Esophagus muscularis mucosa (tissue), 4 donors: ENCODE data around the gene INPP4B. TPM values are rescaled to one million over a fixed set of nuclear protein-coding genes. Genes with fewer than 3 reads are reported as not detected.

Source experiments
- DNase-seq: peaks from one replicate; pipeline ENCODE4 v3.0.0-alpha.2; 2017; ENCODE audit errors: extremely low spot score
- H3K27ac ChIP-seq, 4 donors: fragments of 200-600 bp; sonication (generic); replicated peaks in 1 of 4; 1 replicate in 3 of 4; 2 replicates in 1 of 4; pipeline ENCODE4 v1.5.1; 2016 to 2019; ENCODE audit warnings: mild to moderate bottlenecking in 1 of 4
- H3K27me3 ChIP-seq, 4 donors: fragments of 200-600 bp; sonication (generic); one replicate each; pipeline versions ENCODE4 v1.5.1 to v1.6.0; 2016 to 2019
- H3K36me3 ChIP-seq, 4 donors: fragments of 200-600 bp; sonication (generic); one replicate each; pipeline ENCODE4 v1.5.1; 2016 to 2019
- H3K4me1 ChIP-seq, 4 donors: fragments of 200-600 bp; sonication (generic); one replicate each; pipeline ENCODE4 v1.5.1; 2016 to 2019
- H3K4me3 ChIP-seq, 4 donors: fragments of 200-600 bp; sonication (generic); 1 replicate in 2 of 4; 2 replicates in 2 of 4; pipeline ENCODE4 v1.5.1; 2016 to 2019; ENCODE audit warnings: mild to moderate bottlenecking in 4 of 4, moderate library complexity in 1 of 4
- H3K9me3 ChIP-seq, 4 donors: fragments of 200-600 bp; sonication (generic); 1 replicate in 3 of 4; 2 replicates in 1 of 4; pipeline ENCODE4 v1.5.1; 2016 to 2019
- EP300 ChIP-seq: sonication (generic); formaldehyde crosslinking; IDR thresholded peaks from one replicate; pipeline ENCODE4 v1.6.1; 2017; ENCODE audit warnings: antibody characterized with exemption
- POLR2A ChIP-seq: fragments of 450-650 bp; IDR thresholded peaks from one replicate; pipeline ENCODE4 v1.6.1; 2017; ENCODE audit warnings: antibody characterized with exemption, moderate library complexity, mild to moderate bottlenecking, low read depth
- POLR2AphosphoS5 ChIP-seq, 2 donors: sonication (generic); formaldehyde crosslinking; IDR thresholded peaks; one replicate each; pipeline ENCODE4 v1.6.1; 2017; ENCODE audit warnings: antibody characterized with exemption in 2 of 2
- WGBS: methylation state at CpG from one replicate; pipeline ENCODE4 v1.1.5; 2018; 5-methylcytosine and 5-hydroxymethylcytosine counted together
- intact Hi-C: fragments of 100-400 bp; cut with DNase I; formaldehyde crosslinking; loops from one replicate; pipeline ENCODE4 v1.15.1; 2023
- total RNA-seq, 4 donors: library from RNA; depleted of rRNA; stranded (reverse); fragments of >200 nt; gene quantifications; one replicate each; pipeline versions ENCODE4 v1.1.0 to v1.2.1, GENCODE V29; 2016
- TF ChIP-seq, protein P1 (sequence below), 3 experiments: fragments of 200-600 bp in 2 of 3; fragments of 450-650 bp in 1 of 3; sonication (generic) in 2 of 3; IDR thresholded peaks; one replicate each; pipeline ENCODE4 v1.5.1; 2017 to 2019; ENCODE audit warnings: antibody characterized with exemption in 3 of 3, mild to moderate bottlenecking in 2 of 3, moderate library complexity in 1 of 3

Gene INPP4B
- total RNA-seq, 4 donors from 2014 or later: 12.7 to 23.4 (median 15.9) TPM

DNA sequence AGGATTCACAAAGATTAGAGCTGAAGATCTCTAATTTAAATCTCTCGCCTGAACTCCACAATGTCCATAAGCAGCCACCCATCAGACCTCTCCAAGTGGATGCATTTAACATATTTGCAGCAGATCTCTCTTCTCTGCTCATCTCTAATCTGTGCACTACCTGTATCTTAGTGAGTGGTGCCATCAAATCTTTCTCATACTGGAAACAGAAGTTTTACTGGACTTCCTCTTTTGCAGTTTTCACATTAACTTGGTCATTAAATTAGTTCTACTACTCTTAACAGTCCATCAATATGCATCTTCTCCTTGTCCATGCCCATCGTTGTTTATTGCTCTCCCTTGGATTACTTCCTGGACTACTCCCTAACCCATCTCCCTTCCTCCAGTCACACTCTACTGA, 721.2 kb downstream of the INPP4B start:
- no peak overlapping the region for H3K27ac ChIP-seq
- H3K4me1 ChIP-seq: peaks cover 11 to 28% (median 18%) of the 10 kb centered on the region in 4 donors
- WGBS: 77% methylated on average over 2 of the region's 2 CpGs
- H3K4me3 ChIP-seq: no peak overlapping the region
- H3K9me3 ChIP-seq: no peaks in the 10 kb centered on the region
- intact Hi-C loops: loop anchor here (5.0 to 10.0 kb wide), 3 partner anchors 590 to 960 kb away; partner anchors contain the start of gene INPP4B
- H3K27me3 ChIP-seq: no peaks in the 10 kb centered on the region
- H3K36me3 ChIP-seq: no peaks in the 10 kb centered on the region
- DNase-seq: no peak
- TF ChIP-seq POLR2A: no peak
- TF ChIP-seq POLR2AphosphoS5 (IDR thresholded peaks at IDR 0.05): no peak
- TF ChIP-seq, protein P1, sequence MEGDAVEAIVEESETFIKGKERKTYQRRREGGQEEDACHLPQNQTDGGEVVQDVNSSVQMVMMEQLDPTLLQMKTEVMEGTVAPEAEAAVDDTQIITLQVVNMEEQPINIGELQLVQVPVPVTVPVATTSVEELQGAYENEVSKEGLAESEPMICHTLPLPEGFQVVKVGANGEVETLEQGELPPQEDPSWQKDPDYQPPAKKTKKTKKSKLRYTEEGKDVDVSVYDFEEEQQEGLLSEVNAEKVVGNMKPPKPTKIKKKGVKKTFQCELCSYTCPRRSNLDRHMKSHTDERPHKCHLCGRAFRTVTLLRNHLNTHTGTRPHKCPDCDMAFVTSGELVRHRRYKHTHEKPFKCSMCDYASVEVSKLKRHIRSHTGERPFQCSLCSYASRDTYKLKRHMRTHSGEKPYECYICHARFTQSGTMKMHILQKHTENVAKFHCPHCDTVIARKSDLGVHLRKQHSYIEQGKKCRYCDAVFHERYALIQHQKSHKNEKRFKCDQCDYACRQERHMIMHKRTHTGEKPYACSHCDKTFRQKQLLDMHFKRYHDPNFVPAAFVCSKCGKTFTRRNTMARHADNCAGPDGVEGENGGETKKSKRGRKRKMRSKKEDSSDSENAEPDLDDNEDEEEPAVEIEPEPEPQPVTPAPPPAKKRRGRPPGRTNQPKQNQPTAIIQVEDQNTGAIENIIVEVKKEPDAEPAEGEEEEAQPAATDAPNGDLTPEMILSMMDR (IDR thresholded peaks at IDR 0.05): no peak
- no peak for TF ChIP-seq EP300

DNA sequence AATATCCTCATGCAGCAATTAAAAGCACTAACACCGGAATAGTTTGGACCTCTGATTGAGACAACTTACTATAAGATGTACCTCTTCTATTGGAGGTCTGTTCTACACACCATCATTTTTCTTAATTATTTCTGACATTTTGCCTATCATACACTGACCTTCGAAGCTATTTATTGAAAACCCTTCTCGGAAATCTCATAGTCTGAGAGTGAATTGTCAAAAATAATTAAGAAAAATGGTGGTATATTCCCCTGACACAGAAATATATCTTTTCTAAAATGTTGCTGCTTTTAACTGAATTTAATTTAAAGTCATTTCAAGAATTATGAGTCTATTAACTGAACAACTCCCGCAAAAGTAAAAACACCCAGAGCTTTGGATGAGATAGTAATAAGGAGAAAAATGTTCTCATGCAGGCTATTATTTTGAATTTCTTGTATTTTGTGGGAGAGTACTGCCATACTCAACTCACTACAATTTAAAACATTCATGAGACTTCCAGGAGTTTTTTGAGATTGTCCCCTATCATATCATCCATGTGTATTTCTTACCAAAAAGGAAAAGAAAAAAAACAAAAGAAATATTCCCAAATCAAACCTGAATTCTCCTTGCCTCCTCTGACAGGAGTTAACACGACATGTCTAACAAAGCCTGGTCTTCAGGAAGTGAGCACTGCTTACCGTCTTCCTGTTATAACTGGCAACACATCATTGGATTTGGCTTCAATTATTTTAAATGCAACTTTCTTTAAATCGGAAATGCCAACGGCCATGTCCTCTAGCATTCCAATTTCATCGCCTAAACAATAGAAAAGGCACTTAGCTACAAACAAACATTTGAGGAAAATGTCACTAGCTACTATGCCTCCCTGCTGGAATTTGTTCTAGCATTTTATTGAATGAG, 724.4 kb downstream of the INPP4B start:
- DNase-seq: no peak
- no peaks in the 10 kb centered on the region for H3K27me3 ChIP-seq
- TF ChIP-seq EP300 (no peak), POLR2A (no peak), POLR2AphosphoS5 (IDR thresholded peaks at IDR 0.05) (no peak)
- TF ChIP-seq, protein P1 (IDR thresholded peaks at IDR 0.05): no peak
- H3K4me3 ChIP-seq: no peak overlapping the region
- H3K4me1 ChIP-seq: no peaks in the 10 kb centered on the region
- no peaks in the 10 kb centered on the region for H3K9me3 ChIP-seq
- intact Hi-C loops: loop anchor here (10.0 kb wide), 2 partner anchors 593 to 963 kb away; no protein-coding TSS in a partner anchor
- peak overlapping the region in 1 of 4 donors; percentile 14 for H3K27ac ChIP-seq
- 73% methylated on average over 9 of the region's 9 CpGs for WGBS
- H3K36me3 ChIP-seq: peaks cover 0 to 3% (median 0%) of the 10 kb centered on the region in 4 donors

DNA sequence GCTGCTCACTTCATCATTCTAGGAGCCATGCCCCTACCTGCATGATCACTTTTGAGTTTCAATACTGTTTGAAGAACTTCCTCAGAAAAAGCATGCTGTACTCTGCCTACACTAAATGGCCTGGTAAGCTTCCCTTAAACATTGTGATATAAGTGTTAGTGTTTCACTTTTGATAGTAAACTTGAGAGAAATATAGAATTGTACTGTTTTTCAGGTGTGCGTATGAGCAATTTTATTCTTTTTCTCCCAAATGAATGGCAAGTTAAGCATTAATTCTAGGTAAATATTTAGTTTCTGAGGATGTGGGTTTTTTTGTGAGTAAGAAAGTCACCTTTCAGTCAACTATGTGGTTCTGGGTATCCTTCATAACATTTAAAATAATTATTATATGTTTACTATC, 725.2 kb downstream of the INPP4B start:
- Histone ChIP-seq H3K4me3 (no peak overlapping the region), H3K9me3 (no peaks in the 10 kb centered on the region), H3K27ac (no peak overlapping the region), H3K27me3 (no peaks in the 10 kb centered on the region), H3K4me1 (no peaks in the 10 kb centered on the region), H3K36me3 (peaks cover 0 to 3% (median 0%) of the 10 kb centered on the region in 4 donors)
- intact Hi-C loops: loop anchor here (10.0 kb wide), 2 partner anchors 594 to 964 kb away; no protein-coding TSS in a partner anchor
- TF ChIP-seq POLR2A: no peak
- TF ChIP-seq EP300: no peak
- no peak for TF ChIP-seq POLR2AphosphoS5 (IDR thresholded peaks at IDR 0.05)
- TF ChIP-seq, protein P1 (IDR thresholded peaks at IDR 0.05): no peak
- WGBS: 97% methylated on average over 1 of the region's 1 CpG
- no peak for DNase-seq

GRCh38 chr4:142112451-142112850, 733.6 kb downstream of the INPP4B start:
- TF ChIP-seq, protein P1 (IDR thresholded peaks at IDR 0.05): no peak
- TF ChIP-seq POLR2AphosphoS5 (IDR thresholded peaks at IDR 0.05) (no peak), EP300 (no peak), POLR2A (no peak)
- DNase-seq: no peak
- Histone ChIP-seq H3K9me3 (no peaks in the 10 kb centered on the region), H3K4me3 (no peak overlapping the region), H3K36me3 (no peaks in the 10 kb centered on the region), H3K27ac (no peak overlapping the region), H3K27me3 (no peaks in the 10 kb centered on the region), H3K4me1 (no peaks in the 10 kb centered on the region)
- 93% methylated on average over 2 of the region's 2 CpGs for WGBS
- intact Hi-C loops: no loop called here
